Kidney epithelial cell (primary cell): ENCODE results near the gene SMKR1. TPM values are rescaled to one million over a fixed set of nuclear protein-coding genes. Genes with fewer than 3 reads are reported as not detected.

Experiments used
- DNase-seq: peaks from one replicate; pipeline ENCODE4 v3.0.0-alpha.2; 2010; ENCODE audit warnings: low read depth
- H3K27me3 ChIP-seq: 2 replicates; pipeline ENCODE4 v1.6.0; 2011; ENCODE audit warnings: low read length; ENCODE audit not compliant: control insufficient read depth, insufficient read depth
- H3K36me3 ChIP-seq: 2 replicates; pipeline ENCODE4 v1.5.1; 2011; ENCODE audit warnings: low read length; ENCODE audit not compliant: control insufficient read depth, insufficient read depth
- H3K4me3 ChIP-seq: 2 replicates; pipeline ENCODE4 v1.5.1; 2011; ENCODE audit warnings: low read depth, mild to moderate bottlenecking, control low read depth, low read length
- CTCF ChIP-seq: IDR thresholded peaks from 2 replicates; pipeline ENCODE4 v1.5.1; 2011; ENCODE audit warnings: mild to moderate bottlenecking, moderate library complexity, low read length, control low read depth, inconsistent platforms; ENCODE audit not compliant: insufficient read depth, poor library complexity, severe bottlenecking
- total RNA-seq: library from RNA; depleted of rRNA; stranded (reverse); fragments of >200 nt; gene quantifications from 2 replicates; pipeline ENCODE4 v1.2.3, GENCODE V29; 2015

Gene SMKR1
- total RNA-seq, 1 donor from 2014 or later: not detected

- no peak for DNase-seq
- Histone ChIP-seq H3K27me3 (no peaks in the 10 kb centered on the region), H3K4me3 (no peak overlapping the region), H3K36me3 (no peaks in the 10 kb centered on the region)
- peak; percentile 10 for TF ChIP-seq CTCF
Measured at GRCh38 chr7:129493555-129493954, 8.8 kb upstream of the SMKR1 start.

DNA sequence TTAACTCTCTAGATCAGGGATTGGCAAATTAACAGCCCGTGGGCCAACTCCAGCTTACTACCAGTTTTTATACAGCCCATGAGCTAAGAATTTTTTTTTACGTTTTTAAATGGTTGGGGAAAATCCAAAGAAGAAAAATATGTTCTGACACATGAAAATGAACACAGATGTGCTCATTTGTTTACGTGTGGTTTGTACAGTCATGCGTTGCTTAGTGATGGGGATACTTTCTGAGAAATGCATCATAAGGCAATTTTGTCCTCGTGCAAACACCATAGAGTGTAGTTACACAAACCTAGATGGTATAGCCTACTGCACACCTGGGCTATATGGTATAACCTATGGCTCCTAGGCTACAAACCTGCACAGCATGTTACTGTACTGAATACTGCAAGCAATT is 8.3 kb upstream of the SMKR1 start:
- H3K4me3 ChIP-seq: no peak overlapping the region
- TF ChIP-seq CTCF: no peak
- no peaks in the 10 kb centered on the region for H3K27me3 ChIP-seq
- DNase-seq: peak; percentile 53
- no peaks in the 10 kb centered on the region for H3K36me3 ChIP-seq

DNA sequence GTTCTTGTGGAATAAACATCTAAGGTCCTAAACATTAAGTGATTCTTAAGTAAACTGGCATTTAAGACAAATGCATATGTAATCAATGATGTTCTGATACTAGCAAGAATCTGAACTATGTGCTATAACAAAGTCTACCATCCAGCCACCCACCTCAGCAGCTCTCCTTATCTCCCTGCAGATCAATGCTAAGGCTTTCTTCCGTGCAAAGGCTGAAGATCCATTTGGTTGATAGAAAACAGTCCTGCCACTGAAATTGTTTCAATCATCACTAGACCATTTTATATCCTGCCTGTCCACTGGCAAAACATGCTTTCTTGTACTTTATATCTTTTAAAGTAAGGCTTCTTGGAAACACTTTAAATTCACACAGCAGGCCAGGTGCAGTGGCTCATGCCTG is 6.3 kb upstream of the SMKR1 start:
- no peaks in the 10 kb centered on the region for H3K27me3 ChIP-seq
- no peak for TF ChIP-seq CTCF
- H3K36me3 ChIP-seq: no peaks in the 10 kb centered on the region
- no peak overlapping the region for H3K4me3 ChIP-seq
- DNase-seq: no peak

- no peak for TF ChIP-seq CTCF
- Histone ChIP-seq H3K36me3 (no peaks in the 10 kb centered on the region), H3K27me3 (no peaks in the 10 kb centered on the region), H3K4me3 (no peak overlapping the region)
- no peak for DNase-seq
Measured at GRCh38 chr7:129496653-129497052, 5.7 kb upstream of the SMKR1 start.

- Histone ChIP-seq H3K4me3 (no peak overlapping the region), H3K36me3 (no peaks in the 10 kb centered on the region), H3K27me3 (no peaks in the 10 kb centered on the region)
- TF ChIP-seq CTCF: no peak
- no peak for DNase-seq
Measured at GRCh38 chr7:129497156-129497555, 5.2 kb upstream of the SMKR1 start.

GRCh38 chr7:129498021-129498420 is 4.3 kb upstream of the SMKR1 start:
- Histone ChIP-seq H3K36me3 (no peaks in the 10 kb centered on the region), H3K4me3 (no peak overlapping the region), H3K27me3 (no peaks in the 10 kb centered on the region)
- no peak for DNase-seq
- TF ChIP-seq CTCF: no peak
